H54 (cell line): Measurements from ENCODE around the gene CDK17.

Experiments used
- DNase-seq: peaks from one replicate; pipeline ENCODE4 v3.0.0; 2011; ENCODE audit warnings: low spot score, mixed read lengths; ENCODE audit not compliant: insufficient read length
- FAIRE-seq: peaks from 3 replicates; lab custom pipeline; 2011; peaks lifted over from hg19 to GRCh38; lab: Jason Lieb, UNC
- POLR2A ChIP-seq: IDR thresholded peaks from 2 replicates; pipeline ENCODE4 v1.6.1; 2011; ENCODE audit warnings: low read depth, mild to moderate bottlenecking, low read length

CDK17 gene

GRCh38 chr12:96314723-96315122 is 85.5 kb downstream of the CDK17 start:
- DNase-seq (no peak), FAIRE-seq (no peak)
- no peak for TF ChIP-seq POLR2A

DNA sequence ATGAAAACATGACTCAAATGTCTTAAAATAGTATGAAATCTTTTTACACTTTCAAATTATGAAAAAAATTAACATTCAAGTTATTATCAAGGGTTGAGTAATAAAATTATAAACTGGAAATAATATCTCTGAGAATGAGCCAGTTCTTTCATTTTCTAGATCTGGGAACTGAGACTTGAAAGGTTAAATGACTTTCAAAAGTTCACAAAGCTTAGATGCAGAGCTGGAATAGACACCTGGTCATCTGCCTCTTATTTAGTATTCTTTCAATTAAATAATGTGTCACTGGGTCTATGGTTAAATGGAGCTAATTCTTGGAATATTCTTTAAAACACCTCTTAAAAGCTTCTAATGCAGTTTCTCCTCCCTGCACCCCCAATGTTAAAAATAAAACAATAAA is 86.6 kb downstream of the CDK17 start:
- DNase-seq (no peak), FAIRE-seq (no peak)
- TF ChIP-seq POLR2A = no peak

GRCh38 chr12:96311191-96311590 is 89.0 kb downstream of the CDK17 start:
- FAIRE-seq = no peak
- DNase-seq = no peak
- no peak for TF ChIP-seq POLR2A

- TF ChIP-seq POLR2A = no peak
- no peak for DNase-seq
- FAIRE-seq = no peak
These were observed 90.2 kb downstream of the CDK17 start for GRCh38 chr12:96310067-96310466.

DNA sequence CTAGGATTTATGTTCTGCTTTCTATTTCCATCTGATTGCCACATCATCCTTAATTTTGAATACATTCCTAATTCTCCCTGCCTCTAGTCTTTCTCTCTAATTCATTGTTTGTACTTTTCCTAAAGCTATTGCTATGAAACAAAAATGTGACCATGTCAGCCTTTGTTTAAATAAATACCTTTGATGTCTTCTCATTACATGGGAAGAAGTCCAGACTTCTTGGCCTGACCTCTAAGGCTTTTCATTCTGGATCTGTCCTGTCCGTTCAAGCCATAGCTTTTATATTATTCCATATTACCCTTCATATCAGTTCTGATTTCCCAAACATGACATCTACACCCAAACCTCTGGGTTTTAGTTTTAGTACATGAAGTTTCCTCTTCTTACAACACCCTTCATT is 91.4 kb downstream of the CDK17 start:
- FAIRE-seq (no peak), DNase-seq (no peak)
- TF ChIP-seq POLR2A = no peak

DNA sequence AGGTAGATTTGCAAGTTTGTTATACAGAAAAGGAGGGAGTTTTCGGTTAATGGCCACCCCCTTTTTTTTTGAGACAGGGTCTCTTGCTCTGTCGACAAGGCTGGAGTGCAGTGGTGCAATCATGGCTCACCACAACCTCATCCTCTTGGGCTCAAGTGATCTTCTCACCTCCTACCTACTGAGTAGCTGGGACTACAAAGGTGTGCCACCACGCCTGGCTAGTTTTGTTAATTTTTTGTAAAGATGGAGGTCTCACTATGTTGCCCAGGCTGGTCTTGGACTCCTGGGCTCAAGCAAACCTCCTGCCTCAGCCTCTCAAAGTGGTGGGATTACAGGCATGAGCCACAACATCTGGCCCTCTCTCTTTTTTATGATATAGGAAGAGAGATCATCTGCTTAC is 94.6 kb downstream of the CDK17 start:
- DNase-seq (no peak), FAIRE-seq (no peak)
- TF ChIP-seq POLR2A = no peak

DNA sequence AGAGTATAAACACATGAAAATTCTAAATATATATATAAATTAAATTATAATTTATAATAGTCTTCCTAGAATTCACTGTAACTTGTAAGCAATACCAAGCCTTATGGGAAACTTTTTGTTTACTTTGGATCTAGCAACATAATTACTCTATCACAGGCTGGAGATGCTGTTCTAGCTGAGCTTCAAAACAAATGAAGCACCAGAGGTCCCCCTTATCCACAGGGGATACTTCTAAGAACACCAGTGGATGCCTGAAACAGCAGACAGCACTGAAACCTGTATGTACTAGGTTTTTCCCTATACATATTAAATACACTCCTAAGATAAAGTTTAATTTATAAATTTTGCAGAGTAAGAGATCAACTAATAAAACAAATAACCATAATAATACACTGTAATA is 96.6 kb downstream of the CDK17 start:
- DNase-seq = no peak
- no peak for TF ChIP-seq POLR2A
- no peak for FAIRE-seq

DNA sequence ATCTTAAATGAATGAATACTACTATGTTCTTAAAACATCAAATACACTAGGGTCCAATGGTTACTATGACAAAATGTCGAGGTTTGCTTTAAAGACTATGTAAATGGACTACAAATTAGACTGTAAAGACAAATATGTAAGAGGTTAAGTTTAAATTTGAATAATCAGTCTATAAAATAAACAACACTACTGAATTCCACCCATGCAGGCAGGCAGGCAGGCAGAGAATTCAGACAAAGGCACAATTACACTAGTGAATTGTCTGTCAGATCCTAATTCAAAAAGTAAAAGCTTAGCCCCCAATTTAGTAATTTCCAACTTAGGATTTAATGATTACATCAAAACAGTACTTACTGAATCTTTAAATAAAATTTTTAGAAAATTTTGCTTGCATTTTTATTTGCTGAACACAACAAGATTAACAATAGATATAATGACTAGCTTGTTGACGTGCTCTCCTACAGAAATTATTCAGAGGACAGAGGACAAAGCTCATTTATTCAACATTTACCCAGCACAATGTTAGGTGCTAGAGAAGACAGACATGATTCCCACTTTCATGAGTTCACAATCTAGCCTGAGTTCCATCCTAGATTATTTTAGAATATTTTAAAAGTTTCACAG is 97.4 kb downstream of the CDK17 start:
- FAIRE-seq = no peak
- TF ChIP-seq POLR2A = no peak

GRCh38 chr12:96301732-96302131 is 98.5 kb downstream of the CDK17 start:
- no peak for TF ChIP-seq POLR2A
- no peak for FAIRE-seq
- no peak for DNase-seq

More for the DNA sequence above, 97.4 kb downstream of the CDK17 start:
- DNase-seq = no peak

DNA sequence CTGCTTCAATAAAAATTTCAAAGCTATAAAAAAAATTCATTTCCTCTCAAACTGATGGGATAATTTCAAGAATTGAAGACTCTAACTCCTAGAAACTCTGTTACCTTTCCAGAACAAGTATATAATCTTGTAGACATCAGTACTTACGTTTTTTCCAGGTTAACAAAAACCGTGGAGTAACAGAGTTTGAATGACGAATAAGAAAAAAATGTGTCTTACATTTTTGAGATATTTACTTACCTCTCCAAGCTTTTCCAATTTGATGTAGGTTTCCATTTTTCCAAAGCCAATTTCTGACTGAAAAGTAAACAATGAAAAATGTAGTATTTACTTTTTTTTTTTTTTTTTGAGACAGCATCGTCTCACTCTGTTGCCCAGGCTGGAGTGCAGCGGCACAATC is 100.2 kb downstream of the CDK17 start:
- DNase-seq = no peak
- no peak for TF ChIP-seq POLR2A
- FAIRE-seq = no peak

DNA sequence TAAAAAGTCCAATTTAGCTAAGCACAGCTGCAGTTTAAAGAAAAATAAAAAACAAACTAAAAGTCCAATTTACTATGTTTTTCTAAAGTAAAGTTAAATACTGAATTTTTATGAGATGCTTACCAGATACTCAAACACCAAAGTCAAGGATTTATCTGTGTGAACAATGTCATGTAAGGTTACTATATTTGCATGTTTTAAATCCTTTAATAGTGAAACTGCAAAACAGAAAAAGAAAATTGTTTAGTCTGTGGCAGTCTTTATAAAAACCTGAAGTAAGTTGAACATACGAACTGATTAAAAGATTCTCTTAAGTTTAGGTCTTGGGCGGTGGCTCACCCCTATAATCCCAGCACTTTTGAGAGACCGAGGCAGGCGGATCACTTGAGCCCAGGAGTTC is 102.7 kb downstream of the CDK17 start:
- no peak for FAIRE-seq
- no peak for DNase-seq
- TF ChIP-seq POLR2A = no peak

DNA sequence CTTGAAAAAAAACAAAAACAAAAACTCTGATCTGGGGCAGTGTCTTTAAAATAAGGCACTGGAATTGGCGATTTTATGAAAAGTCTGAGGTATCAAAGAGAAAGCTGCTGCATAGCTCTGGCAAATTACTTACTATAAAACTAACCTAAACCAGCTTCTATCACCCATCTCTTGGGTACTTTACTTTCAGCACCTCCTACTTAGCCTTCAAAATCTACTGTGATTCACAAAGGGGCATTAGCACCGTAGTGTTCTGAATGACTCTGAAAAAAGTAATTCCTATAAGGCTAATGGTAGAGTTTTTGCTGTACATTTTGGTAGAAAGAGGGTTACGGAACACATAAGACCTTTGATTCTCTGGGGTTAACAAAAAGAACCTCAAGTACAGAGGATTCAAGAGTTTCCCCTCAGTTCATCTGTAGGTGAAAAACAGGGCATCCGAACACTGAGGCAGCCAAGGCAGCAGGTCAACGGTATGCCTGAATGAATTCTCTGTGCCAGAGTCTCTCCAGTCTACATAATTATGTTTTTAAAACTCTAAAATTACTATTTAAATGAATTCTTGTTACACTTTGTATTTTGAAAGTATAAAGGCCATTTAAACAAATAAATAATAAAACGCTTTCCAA is 104.6 kb downstream of the CDK17 start:
- TF ChIP-seq POLR2A = no peak
- FAIRE-seq (peak; percentile 11), DNase-seq (no peak)

GRCh38 chr12:96294831-96295230 is 105.4 kb downstream of the CDK17 start:
- no peak for FAIRE-seq
- no peak for TF ChIP-seq POLR2A
- DNase-seq = no peak

DNA sequence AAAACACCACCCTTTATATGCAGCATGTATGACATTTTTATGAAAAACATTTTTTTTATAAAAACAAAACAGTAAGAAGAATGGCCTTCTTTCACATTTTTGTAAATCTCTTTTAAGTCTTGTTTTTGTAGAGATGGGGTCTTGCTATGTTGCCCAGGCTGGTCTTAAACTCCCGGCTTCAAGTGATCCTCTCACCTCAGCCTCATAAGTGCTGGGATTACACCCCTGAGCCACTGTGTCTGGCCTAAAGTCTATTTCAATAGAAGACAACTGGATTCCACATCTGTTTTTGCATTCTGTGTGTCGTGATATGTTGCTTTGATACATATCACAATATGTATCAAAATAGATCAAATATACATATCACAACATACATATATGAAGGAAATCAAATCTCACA is 107.1 kb downstream of the CDK17 start:
- DNase-seq (no peak), FAIRE-seq (no peak)
- no peak for TF ChIP-seq POLR2A

DNA sequence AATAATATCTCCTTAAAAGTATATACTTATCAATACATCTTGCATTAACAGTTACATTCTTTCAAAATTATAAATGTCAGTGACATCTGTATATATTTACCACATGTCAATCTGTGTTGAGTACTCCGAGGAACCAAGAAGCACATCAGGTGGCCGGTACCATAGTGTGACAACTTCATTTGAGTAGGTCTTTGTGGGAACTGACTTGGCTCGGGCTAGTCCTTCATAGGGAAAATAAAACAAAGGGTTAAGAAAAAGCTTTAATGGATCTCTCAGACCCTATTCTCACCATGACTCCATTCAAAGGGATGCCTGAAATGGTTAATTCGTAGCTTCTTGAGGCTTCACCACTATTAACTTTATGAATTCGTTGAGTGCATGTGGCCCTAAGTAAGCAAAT is 111.2 kb downstream of the CDK17 start:
- TF ChIP-seq POLR2A = no peak
- FAIRE-seq = no peak

More for the DNA sequence above, 111.2 kb downstream of the CDK17 start:
- DNase-seq = no peak
